Mammary epithelial cell (primary cell): Measurements from ENCODE around the gene BEST3.

Experiments
- CTCF ChIP-seq, 2 donors: IDR thresholded peaks in 1 of 2; conservative IDR thresholded peaks in 1 of 2; 2 replicates each; pipeline ENCODE4 v1.5.1; 2011 to 2012; ENCODE audit warnings: inconsistent platforms in 2 of 2, low read length in 2 of 2, mild to moderate bottlenecking in 2 of 2, control low read depth in 1 of 2, low read depth in 1 of 2; ENCODE audit not compliant: insufficient read depth in 1 of 2; ENCODE audit errors: extremely low read depth in 1 of 2
- EZH2 ChIP-seq: IDR thresholded peaks from 2 replicates; pipeline ENCODE4 v1.6.1; 2012; ENCODE audit warnings: low read length, inconsistent platforms, borderline replicate concordance

GRCh38 chr12:69679119-69679518 is 20.0 kb downstream of the BEST3 start:
- TF ChIP-seq CTCF (conservative IDR thresholded peaks at IDR 0.05 in 1 of 2, IDR thresholded peaks at IDR 0.05 in 1 of 2; ENCODE audit: extremely low read depth in 1 of 2, insufficient read depth in 1 of 2, low read depth in 1 of 2, low read length in 2 of 2) (no peak), EZH2 (no peak)
